Nephron progenitor cell (in vitro differentiated cells): ENCODE data around the gene GZMA.

Source experiments
- DNase-seq: peaks from one replicate; pipeline ENCODE4 v3.0.0; 2021
- H3K27ac Mint-ChIP-seq: 2 replicates; pipeline ENCODE4 v1.8.0; 2021; ENCODE audit warnings: mild to moderate bottlenecking, moderate library complexity, mixed read lengths
- H3K27me3 Mint-ChIP-seq: 2 replicates; pipeline ENCODE4 v1.8.0; 2021; ENCODE audit warnings: mild to moderate bottlenecking, low read depth, mixed read lengths; ENCODE audit not compliant: poor library complexity
- H3K36me3 Mint-ChIP-seq: 2 replicates; pipeline ENCODE4 v1.8.0; 2021; ENCODE audit warnings: low read depth, mixed read lengths
- H3K4me1 Mint-ChIP-seq: 2 replicates; pipeline ENCODE4 v1.8.0; 2021; ENCODE audit warnings: mixed read lengths
- H3K4me3 Mint-ChIP-seq: 2 replicates; pipeline ENCODE4 v1.8.0; 2021; ENCODE audit warnings: mild to moderate bottlenecking, moderate library complexity, mixed read lengths
- H3K9me3 Mint-ChIP-seq: 2 replicates; pipeline ENCODE4 v1.8.0; 2021; ENCODE audit warnings: mild to moderate bottlenecking, moderate library complexity, mixed read lengths
- TF ChIP-seq, protein P1 (sequence below): fragments of 200-600 bp; sonication (generic); IDR thresholded peaks from 2 replicates; pipeline ENCODE4 v1.5.0; 2021; ENCODE audit warnings: antibody characterized with exemption

Gene GZMA

DNA sequence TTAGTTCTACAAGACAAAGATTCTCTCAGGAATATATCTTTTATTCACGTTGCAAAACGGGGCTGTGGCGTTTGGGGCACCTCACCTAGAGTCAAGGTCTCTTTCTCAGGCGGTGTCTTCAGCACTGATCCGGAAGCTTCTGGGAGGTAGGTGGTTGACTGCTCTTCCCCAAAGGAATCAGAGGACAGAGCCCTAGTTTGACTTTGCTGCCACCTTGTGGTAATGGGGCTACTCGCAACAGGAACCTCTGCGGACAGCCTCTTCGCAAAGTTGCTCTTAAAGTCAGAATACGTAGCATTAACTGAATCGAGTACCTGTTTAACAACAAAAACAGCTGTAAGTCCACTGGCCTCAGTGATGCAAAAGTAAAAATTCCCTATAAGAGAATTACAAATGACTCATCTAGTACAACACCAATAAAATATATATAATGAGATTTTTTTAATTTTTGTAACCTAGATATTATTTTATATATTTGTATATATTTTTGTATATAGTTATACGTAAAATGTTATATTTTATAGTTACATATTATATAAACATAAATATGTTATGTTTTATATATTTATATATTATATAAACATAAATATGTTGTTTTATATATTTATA, 44.2 kb downstream of the GZMA start:
- no peak overlapping the region for H3K4me3 Mint-ChIP-seq
- H3K27ac Mint-ChIP-seq = no peak overlapping the region
- no peaks in the 10 kb centered on the region for H3K9me3 Mint-ChIP-seq
- TF ChIP-seq, protein P1, sequence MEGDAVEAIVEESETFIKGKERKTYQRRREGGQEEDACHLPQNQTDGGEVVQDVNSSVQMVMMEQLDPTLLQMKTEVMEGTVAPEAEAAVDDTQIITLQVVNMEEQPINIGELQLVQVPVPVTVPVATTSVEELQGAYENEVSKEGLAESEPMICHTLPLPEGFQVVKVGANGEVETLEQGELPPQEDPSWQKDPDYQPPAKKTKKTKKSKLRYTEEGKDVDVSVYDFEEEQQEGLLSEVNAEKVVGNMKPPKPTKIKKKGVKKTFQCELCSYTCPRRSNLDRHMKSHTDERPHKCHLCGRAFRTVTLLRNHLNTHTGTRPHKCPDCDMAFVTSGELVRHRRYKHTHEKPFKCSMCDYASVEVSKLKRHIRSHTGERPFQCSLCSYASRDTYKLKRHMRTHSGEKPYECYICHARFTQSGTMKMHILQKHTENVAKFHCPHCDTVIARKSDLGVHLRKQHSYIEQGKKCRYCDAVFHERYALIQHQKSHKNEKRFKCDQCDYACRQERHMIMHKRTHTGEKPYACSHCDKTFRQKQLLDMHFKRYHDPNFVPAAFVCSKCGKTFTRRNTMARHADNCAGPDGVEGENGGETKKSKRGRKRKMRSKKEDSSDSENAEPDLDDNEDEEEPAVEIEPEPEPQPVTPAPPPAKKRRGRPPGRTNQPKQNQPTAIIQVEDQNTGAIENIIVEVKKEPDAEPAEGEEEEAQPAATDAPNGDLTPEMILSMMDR = peak; percentile 91
- H3K4me1 Mint-ChIP-seq = peaks cover 5% of the 10 kb centered on the region
- H3K36me3 Mint-ChIP-seq = no peaks in the 10 kb centered on the region
- peaks cover 19% of the 10 kb centered on the region for H3K27me3 Mint-ChIP-seq
- peak; percentile 87 for DNase-seq

DNA sequence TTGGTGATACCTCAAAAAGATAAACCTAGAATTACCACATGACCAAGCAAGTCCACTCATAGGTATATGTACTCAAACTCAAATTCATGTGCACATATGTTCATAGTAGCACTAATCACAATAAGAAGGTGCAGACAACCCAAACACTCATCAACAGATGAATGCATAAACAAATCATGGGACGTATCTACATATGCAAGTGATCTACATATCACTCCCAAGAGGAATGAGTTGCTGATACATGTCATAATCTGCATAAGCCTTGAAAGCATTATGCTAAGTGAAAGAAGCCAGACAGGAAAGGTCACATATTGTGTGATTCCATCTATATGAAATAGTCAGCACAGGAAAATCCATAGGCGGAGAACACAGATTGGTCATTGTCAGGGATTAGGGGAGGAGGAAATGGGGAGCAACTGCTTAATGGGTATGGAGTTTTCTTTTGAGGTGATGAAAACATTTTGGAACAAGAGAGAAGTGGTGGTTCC, 46.9 kb downstream of the GZMA start:
- no peak for DNase-seq
- Mint-ChIP-seq H3K9me3 (no peaks in the 10 kb centered on the region), H3K4me3 (no peak overlapping the region), H3K27ac (no peak overlapping the region), H3K36me3 (no peaks in the 10 kb centered on the region), H3K27me3 (peaks cover 21% of the 10 kb centered on the region), H3K4me1 (peaks cover 5% of the 10 kb centered on the region)
- TF ChIP-seq, protein P1 = no peak

DNA sequence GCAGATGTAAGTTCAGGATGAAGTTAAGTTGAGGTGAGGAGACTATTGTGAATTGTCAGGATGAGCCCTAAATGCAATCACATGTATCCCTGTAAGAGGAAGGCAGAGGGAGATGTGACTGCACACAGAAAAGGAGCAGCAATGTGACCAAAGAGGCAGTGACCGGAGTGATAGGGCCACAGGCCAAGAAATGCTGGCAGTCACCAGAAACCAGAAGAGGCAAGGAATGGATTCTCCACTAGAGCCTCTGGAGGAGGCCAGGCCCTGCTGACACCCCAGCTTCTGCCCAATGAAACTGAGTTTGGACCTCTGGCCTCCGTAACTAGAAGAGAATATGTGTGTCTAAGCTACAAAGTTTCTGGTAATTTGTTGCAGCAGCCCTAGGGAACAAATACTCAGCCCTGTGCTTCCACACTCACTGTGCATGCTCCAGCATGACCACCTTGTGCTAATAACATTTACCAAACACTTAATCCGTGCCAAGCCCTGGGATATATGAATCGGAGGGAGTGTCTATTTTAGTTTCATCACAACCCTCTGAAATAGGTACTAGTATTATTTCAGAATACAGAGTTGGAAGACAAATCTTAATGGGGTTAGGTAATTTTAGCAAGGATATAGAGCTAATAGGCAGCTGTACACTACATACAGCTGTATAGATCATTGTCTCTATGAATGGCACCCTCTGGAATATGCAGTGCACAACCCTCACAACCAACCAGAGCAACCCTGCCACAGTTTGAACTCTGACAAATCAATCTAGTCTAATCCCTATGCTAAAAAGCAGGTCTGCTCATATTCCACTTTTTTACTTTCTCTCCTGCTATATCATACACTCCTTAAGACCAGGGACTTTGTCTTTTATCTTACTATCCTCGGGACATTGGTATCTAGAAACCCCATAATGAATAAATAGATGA, 49.7 kb downstream of the GZMA start:
- H3K27me3 Mint-ChIP-seq = peaks cover 33% of the 10 kb centered on the region
- H3K27ac Mint-ChIP-seq = no peak overlapping the region
- peaks cover 8% of the 10 kb centered on the region for H3K9me3 Mint-ChIP-seq
- DNase-seq = no peak
- H3K4me1 Mint-ChIP-seq = no peaks in the 10 kb centered on the region
- no peaks in the 10 kb centered on the region for H3K36me3 Mint-ChIP-seq
- no peak overlapping the region for H3K4me3 Mint-ChIP-seq
- TF ChIP-seq, protein P1 = no peak

DNA sequence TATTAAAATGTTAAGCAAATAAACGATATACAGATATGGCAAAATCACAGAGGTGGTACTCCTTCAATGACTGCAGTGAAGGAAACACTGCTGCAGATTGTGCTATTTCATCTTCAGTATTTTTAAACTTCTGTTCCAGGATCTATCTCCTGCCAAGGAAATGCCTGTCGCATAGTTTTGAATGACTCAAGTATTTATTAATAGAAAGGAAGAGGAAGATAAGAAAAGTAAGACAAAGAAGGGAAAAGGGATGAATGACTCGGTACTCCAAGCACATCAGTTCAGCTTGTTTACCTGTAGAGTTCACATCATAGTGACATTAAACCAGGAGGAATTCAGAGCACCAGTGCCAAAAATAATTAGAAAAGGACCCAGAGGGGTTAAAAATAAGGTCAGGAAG, 52.4 kb downstream of the GZMA start:
- TF ChIP-seq, protein P1 = no peak
- H3K4me1 Mint-ChIP-seq = peaks cover 5% of the 10 kb centered on the region
- no peak overlapping the region for H3K4me3 Mint-ChIP-seq
- no peak overlapping the region for H3K27ac Mint-ChIP-seq
- H3K36me3 Mint-ChIP-seq = no peaks in the 10 kb centered on the region
- peaks cover 40% of the 10 kb centered on the region for H3K27me3 Mint-ChIP-seq
- H3K9me3 Mint-ChIP-seq = peaks cover 8% of the 10 kb centered on the region
- no peak for DNase-seq
